Activated CD4-positive, alpha-beta T cell treated with anti-CD3 and anti-CD28 coated beads, Interleukin-2, Interleukin-4, amounts not matched to agents 100 ng/mL and 50 ng/mL, durations not matched to agents 16 hours and 8 hours (primary cell): Measurements from ENCODE around the gene KLHL22.
A peak's percentile ranks its signal among the peaks of the same experiment; 100 is the strongest.
"Not testable (repeated sequence)": the region's sequence is repeated elsewhere in the genome, so short reads cannot be mapped to it uniquely, and the experiment has no call there.

Source experiments
- DNase-seq: peaks from one replicate; pipeline ENCODE4 v3.0.0-alpha.2; 2020; ENCODE audit warnings: low spot score

The KLHL22 gene

DNA sequence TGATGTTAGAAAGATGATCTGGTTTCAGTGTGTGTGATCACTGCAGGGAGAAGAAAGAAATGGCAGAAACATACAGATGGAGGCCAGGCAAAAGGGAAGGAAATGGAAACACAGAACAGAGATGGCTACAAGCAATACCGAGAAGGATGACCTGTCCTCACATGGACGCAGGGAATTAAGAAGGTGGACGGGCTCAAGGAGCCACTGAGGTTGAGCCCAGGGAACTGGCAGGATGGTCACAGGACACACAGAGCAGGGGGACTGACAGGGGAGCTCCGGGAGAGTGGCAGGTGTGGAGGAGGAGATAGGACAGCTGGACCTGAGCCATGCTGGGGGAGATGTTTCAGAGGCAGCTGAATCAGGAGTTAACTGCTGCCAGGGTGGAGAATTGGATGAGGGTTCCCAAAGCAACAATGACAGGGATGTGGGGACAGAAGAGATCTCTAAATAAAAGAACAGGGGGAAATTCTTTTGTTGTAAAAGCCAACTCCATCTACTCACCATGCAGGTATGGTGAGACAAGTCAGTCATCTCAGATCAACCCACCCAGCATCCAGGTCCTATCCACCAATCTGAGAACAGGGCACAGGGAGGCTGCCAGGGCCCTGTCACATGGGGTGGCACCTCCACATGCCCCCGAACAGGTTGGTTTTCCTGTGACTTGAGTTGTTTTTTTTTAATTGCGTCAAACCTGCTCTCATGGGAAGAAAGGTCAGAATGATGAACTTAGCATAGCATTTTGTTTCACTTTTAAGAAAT lies 26.3 kb downstream of the KLHL22 start:
- no peak for DNase-seq

DNA sequence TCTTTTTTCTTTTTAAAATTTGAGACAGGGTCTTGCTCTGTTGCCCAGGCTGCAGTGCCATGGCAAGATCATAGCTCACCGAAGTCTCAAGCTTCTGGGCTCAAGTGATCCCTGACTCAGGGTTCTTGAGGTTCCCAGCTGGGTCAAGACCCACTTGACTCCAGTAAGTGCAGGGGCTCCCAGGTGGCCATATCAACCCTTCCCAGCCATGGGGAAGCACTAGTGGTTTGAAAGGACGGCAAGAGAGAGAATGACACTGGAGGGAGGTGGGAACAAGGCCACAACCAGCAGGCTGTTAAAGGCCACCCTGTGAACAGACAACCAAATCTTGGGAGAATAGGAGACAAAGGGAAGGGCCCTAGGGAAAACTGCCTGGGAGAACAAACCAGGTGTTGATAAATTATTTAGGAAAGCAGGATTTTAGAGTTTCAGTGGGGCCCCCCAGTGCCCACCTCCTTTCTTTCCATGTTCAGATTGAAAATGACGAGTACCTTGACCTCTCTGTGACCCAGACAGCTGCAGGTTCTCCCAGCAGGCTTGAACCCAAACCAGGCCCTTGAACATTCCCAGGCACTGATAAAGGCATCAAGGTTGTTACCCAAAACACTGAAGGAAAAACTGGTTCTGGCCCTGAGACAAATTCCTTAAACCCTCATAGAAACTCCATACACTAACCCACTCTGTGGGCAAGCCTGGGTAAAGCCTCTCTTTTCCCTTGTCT lies 28.8 kb downstream of the KLHL22 start:
- no peak for DNase-seq

DNA sequence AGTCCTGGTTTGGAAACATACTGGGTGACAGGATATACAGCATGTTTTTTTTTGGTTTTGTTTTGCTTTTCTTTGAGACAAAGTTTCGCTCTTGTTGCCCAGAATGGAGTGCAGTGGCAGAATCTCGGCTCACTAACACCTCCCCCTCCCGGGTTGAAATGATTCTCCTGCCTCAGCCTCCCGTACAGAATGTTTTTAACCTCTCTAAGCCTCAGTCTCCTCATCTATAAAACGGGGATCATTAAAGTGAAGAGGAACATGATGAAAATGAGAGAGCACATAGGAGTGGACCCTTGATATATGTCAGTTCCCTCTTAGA lies 29.9 kb downstream of the KLHL22 start:
- DNase-seq = no peak

DNA sequence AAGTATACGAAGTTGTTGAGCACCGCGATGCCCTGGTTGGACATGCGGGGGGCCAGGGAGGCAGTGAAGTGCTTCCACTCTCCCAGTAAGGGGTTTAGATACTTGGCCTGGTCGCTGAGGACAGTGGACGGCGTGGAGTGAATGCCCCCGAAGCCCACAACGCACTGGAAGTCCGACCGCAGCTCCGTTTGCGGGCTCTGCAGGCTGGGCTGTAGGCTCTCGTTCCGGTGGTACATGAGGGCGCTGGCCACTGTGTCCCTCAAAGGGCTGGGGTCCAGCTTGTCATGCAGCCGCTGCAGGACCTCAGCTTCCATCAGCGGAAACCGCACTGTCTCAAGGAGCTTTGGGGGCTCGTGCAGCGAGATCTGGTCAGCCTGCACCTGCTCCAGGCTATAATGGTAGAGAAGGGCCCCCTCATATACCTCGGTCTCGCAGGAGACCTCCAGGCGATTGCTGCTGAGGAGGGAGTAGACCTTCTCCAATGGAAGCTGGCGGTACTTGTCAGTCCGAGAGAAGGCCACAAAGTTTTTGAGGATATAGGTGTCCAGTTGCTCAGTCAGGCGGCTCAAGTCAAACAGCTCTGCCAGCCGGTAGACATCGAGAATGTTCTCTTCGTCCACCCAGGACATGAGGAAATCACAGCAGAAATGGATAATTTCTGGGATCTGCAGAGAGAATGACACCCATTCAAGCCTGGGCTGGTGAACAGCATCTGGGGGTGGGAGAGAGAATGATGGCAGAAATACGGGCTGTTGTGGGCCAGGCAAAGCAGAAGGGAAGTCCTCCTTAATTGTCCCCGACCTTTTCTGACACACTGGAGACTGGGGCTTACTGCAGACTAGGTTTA lies 30.5 kb downstream of the KLHL22 start:
- no peak for DNase-seq

DNA sequence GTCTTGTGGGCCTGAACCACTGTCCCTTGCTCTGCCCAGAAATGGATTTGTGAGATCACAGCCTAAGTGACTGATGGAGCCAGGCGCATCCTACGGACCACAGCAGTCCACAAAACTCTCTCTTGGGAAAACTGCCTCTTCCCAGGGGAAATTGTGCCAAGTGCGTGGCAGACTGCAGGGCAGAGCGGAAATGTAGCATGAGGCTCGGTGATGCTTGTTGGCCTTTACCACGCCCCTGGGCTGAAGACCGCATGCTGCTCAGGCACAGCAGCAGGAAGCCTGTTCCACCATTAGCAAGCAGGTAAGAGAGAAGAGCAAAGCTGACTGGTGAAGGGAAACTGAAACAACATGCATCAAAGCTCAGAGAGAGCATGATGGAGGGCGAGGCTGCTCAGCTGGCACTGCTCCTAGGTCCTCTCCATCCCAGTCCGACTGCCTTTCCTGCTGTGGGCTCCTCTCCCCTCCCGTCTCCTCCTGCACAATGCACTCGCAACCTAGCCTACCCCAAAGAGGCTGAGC lies 31.4 kb downstream of the KLHL22 start:
- peak; percentile 55 for DNase-seq

DNA sequence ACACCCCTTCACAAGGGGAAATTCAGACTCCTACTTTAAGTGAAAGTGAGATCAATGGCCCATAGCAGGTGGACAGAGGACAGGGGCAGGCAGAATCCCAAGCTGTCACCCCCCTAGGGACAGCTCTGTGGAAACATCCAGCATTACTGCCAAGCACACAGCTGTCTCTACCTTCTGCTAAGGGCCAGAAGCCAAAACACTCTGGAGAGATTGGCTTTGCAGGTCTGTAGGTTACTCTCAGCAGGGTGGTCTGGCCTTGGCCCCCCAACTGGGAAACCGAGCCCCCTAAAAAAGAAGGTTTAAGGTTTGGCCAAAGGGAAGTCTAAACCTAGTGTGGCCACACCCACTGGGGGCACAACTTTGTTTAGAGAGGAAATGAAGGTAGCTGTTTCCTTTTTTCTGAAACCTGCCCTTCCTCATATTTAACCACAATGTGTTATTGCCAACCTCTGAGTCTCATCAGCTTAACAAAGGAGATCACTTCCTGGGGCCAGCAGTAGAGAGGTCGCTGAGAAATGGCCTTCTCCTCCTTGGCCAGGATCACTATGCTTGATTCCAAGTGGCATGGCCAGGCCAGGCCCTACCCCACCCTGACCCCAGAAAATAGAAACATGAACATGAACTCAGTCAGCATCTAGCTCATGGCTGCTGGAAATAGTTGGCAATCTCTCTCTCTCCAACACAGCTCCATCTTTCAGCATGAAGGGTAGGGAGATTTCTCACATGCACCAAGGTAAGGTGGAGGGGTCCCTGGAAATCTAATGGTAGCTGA lies 32.1 kb downstream of the KLHL22 start:
- peak; percentile 35 for DNase-seq

DNA sequence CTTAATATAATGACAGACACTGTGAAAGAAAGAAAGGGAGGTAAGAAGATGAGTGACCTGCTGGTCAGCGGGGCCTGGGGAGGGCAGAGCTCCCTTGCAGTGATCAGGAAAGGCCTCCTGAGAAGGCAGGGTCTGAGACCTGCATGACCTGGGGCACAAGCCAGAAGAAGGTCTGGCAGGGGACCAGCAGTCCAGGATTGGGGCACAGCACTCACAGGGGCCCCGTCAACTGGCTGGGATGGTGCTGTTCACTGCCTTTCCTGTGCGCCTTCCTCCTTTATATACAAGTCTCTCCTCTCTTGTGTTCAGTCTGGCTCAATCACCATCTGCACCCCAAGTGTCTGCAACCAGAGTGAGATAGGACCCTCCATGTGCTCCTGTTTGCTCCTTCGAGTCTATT lies 35.7 kb downstream of the KLHL22 start:
- no peak for DNase-seq

DNA sequence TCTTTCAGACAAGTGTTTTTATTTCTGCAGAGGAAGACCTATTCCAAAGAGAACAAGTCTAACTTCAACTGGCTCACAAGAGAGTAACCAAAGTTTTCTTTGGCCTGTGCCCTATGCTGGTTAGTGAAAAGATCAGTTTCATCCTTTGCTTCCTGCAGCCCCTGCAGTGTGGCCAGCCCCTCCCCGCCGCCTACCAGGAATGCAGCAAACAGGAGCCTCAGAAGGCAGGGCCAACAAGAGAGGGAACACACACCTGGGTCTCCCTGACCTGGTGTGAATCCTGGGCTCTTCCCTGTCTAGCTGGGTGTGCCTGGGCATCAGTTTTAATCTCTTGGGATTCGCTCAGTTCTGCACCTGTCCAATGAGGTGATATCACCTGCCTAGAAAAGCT lies 36.4 kb downstream of the KLHL22 start:
- no peak for DNase-seq

DNA sequence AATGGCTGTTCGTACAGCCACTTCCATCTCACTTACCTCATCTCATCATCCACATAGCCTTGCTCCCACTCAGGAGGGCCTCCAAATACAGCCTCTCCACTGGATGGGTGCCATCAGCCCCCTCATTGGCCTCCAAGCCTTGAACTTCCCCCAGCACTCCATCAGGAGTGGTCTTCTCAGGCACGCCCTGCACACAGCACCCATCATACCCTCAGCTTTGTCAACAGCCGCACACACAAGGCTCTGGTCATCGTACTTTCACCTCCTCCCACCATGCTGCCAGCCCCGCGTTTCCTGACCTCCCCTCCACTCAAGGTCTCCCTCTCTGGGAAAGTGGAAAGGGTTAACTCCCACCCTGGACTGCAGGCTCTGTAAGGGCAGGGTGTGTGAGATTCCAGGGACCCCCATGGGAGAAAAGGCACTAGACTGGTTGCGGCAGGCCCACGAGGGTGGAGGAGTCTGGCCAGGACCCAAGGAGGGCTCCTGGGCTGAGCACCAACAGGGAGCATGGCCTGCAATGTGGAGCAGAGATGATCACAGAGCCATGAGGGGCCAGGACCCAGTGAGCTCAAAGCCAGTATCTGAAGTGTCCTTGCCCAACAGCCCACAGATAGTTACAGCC lies 37.0 kb downstream of the KLHL22 start:
- DNase-seq = no peak

DNA sequence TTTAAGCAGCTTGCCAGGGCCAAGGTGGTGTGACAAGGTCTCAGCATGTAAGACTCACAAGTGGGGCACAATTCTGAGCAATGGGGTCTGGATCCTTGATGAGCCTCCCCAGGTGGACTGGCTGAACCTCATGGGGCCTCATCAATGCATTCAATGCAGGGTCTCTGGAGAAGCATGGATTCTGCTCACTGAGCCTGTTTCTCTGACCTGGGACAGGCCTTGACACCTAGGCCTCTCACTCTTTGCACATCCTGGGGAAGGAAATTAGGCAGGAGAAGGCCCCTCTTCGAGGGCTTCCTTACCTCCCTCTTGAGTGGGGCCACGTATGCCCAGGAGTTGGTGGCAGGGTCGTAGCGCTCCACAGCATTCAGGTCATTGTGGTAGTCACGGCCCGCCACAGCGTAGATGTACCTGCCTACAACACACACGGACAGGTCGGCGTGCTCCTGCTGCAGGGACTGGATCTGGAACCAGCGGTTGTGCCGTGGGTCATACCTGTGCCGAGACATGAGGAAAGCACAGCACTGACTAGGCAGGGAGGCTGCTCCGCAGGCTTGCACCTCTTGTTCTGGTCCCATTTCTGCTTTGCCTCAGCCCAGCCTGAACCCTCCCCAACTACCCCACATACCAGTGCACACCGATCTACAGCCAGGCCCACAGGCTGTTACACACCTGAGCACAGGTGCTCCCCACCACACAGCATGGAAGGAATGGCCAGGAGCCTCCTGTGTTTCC lies 37.9 kb downstream of the KLHL22 start:
- no peak for DNase-seq

DNA sequence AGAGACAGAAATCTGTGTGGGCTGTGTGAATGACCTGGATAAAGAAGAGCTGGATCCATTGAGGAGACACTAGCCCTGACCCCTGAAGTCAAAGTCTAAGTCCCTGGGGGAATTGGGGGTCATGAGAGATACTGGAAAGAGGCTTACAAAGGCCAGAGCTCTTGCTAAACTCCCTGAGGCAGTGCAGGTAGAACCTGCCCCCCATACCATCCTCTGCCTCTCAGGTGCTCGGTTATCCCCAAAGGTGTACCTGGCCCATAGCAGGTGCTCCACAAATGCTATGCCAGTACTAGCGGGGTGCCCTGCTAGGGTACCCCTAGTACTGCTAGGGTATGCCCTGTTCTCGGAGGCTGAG lies 38.9 kb downstream of the KLHL22 start:
- DNase-seq = no peak

DNA sequence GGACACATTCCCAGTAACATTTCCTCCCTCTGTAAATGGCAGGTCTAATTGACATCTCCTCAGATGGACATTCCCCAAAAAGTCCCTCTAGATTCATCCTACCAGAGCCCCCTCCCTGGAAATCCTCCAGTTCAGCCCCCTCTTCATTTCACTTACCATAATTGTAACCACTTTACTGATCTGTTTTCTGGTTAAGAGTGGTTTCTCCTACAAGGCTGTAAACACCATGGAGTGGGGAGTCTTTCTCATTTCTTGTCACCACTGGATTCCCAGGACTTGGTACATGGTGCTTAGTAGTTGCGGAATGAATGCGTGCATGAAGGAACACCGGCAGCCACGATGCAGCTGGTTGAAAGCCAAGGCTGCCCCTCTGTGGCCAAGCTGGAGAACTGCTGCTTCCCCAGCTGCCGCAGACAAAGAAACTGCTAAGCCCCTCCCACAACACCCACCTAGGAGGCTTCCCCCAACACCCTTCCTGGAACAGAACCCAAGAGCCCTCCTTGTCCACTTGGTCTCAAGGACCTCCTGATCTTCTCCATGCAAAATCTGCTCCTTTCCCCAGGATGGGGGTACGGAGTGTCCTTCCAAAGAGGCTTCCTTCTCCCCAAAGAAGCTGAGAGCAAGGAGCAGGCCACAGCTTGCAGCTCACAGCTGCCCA lies 39.4 kb downstream of the KLHL22 start:
- peak; percentile 78 for DNase-seq

DNA sequence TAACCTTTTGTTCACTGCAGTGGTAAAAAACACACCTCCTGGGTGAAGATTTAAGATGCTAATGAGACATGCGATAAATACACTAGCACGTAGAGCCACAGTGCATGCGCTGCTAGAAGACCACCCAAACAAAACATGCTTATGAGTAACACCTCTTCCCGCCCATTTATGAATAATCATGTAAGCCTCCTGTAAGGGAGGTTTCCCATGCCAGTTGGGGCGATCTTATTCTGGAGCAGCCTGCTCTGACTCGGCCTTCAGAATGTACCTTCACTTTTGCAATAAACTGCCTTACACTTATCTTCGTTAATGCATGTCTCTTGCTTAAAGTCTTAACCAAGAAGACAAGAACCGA lies 39.9 kb downstream of the KLHL22 start:
- no peak for DNase-seq

DNA sequence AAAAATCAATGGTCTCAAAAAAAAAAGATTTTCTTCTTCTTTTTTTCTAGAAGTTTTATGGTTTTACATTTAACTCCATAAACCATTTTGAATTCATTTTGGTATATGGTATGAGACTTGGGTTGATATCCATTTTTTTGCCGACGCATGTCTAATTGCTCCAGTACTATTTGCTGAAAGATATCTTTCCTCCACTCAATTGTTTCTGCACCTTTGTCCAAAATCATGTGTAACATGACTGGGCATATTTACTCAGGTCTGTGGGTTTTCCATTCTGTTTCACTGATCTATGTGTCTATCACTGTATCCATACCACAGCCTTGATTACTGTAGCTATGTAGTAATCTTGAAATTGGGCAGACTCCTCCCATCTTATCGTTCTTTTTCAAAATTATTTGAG lies 42.4 kb downstream of the KLHL22 start:
- DNase-seq = no peak

DNA sequence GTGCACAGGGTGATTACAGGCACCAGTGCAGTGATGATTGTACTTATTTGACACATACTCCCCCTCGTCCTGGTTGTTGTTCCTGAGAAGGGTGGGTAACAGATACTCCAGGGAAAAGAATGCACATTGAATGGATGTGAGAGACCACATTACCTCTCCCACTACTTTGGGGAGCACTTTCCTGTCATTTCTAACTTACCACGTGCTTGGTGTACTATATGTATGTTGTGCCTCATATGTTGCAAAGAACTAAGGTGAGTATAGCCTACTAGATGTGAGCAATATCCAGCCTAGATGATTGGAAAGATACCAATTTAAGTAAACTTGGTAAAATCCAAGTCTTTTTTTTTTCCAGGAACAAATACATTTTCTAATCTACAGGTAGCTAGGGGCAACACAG lies 43.7 kb downstream of the KLHL22 start:
- DNase-seq = no peak

DNA sequence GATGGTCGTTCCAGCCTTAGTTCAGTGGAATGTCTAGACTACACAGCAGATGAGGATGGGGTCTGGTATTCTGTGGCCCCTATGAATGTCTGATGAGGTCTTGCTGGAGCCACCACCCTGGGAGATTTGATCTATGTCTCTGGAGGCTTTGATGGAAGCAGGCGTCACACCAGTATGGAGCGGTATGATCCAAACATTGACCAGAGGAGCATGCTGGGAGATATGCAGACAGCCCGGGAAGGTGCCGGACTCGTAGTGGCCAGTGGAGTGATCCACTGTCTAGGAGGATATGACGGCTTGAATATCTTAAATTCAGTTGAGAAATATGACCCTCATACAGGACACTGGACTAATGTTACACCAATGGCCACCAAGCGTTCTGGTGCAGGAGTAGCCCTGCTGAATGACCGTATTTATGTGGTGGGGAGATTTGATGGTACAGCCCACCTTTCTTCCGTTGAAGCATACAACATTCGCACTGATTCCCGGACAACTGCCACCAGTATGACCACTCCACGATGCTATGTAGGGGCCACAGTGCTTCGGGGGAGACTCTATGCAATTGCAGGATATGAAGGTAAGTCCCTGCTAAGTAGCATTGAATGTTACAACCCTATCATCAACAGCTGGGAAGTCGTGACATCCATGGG lies 44.3 kb downstream of the KLHL22 start:
- DNase-seq = not testable (repeated sequence)

DNA sequence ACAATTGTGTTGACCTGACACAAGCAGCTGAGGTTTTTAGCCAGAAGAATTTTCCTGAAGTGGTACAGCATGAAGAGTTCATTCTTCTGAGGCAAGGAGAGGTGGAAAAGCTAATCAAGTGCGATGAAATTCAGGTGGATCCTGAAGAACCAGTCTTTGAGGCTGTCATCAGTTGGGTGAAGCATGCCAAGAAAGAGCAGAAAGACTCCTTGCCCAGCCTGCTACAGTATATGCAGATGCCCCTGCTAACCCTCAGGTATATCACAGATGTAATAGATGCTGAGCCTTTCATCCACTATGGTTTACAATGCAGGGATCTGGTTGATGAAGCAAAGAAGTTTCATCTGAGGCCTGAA lies 45.1 kb downstream of the KLHL22 start:
- DNase-seq = no peak

DNA sequence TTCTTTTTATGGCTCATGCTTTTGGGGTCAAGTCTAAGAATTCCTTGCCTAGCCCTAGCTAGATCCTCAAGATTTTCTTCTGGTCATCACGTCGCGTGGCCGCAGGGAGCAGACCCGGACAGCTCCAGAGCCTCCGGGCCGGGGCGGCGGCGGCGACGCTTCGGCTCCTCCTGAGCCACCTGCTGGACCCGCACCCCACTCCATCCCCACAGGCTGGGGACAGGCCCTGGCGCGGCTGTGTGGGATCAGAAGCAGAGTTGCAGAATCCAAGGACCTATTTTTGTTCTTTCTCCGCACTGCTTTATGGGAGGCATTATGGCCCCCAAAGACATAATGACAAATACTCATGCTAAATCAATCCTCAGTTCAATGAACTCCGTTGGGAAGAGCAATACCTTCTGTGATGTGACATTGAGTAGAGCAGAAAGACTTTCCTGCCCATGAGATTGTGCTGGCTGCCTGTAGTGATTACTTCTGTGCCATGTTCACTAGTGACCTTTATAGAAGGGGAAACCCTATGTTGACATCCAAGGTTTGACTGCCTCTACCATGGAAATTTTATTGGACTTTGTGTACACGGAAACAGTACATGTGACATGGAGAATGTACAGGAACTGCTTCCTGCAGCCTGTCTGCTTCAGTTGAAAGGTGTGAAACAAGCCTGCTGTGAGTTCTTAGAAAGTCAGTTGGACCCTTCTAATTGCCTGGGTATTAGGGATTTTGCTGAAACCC lies 45.6 kb downstream of the KLHL22 start:
- no peak for DNase-seq

DNA sequence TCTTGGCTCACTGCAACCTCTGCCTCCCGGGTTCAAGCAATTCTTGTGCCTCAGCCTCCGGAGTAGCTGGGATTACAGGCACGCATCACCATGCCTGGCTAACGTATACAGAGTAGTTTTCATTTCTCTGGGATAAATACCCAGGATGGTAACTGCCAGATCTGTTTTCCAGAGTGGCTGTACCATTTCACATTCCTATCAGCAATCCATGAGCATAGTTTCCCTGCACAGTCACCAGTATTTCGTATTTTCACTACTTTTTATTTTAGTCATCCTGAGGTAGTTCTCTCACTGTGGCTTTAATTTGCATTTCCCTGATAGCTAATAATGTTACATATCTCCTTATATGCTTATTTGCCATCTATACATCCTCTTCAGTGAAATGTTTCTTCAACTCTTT lies 47.0 kb downstream of the KLHL22 start:
- no peak for DNase-seq
